ENCODE results near the gene SHISA7.

Gene SHISA7

DNA sequence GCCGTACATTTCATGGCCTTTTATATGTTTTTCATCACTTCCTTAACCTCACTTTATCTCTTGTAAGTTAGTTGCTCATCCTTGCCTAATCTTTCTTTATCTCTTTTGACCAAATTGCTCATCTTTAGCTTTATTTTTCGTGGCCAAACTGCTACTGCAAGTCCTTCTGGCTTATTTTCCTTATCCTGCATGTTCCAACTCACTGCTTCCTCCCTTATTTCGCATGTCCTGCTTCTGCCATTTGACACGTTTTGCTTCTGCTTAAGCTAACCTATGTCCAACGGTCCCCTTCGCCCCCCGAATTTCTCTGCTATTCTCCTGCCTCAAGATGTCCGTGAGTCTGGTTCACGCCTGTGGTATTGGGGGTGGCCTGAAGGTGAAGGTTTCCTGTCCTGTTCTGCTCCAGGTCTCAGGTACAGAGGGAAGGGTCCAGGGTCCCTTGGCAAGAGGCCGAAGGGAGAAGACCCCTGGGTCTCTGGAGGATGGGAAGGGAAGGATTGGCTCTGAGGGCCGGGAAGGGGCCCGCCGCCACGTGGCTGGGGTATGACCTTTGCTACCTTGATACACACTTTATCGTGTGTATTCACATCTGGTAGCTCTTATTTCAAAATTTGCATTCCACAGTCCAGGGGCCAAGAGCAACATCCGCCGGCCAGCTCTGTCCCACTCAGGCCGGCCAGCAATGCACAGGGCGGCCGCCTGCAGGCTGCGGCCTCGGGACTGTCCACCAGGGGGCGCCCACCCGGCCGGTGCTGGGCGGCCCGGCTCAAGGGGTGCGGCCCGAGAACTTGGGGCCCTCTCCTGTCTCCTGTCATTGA, 24.3 kb upstream of the SHISA7 start:
- ATAC-seq: peak; percentile 97
- TF ChIP-seq ZFP3 (CRISPR knock-in tag; IDR thresholded peaks at IDR 0.05) (no peak), CREB5 (CRISPR knock-in tag; IDR thresholded peaks at IDR 0.05; ENCODE audit: low read depth) (no peak), SNAI2 (CRISPR knock-in tag; IDR thresholded peaks at IDR 0.05) (no peak), ZNF8 (CRISPR knock-in tag; IDR thresholded peaks at IDR 0.05) (no peak), ARNTL (CRISPR knock-in tag; IDR thresholded peaks at IDR 0.05; ENCODE audit: borderline replicate concordance, low read depth) (no peak), ZFP30 (CRISPR knock-in tag; IDR thresholded peaks at IDR 0.05) (no peak), TOX (CRISPR knock-in tag; IDR thresholded peaks at IDR 0.05; ENCODE audit: borderline replicate concordance) (no peak), ZNF70 (CRISPR knock-in tag; IDR thresholded peaks at IDR 0.05) (no peak), ISL1 (CRISPR knock-in tag; IDR thresholded peaks at IDR 0.05) (no peak), TSHZ2 (CRISPR knock-in tag; IDR thresholded peaks at IDR 0.05) (no peak), RARB (CRISPR knock-in tag; IDR thresholded peaks at IDR 0.05) (no peak)
- TF ChIP-seq, protein P1, sequence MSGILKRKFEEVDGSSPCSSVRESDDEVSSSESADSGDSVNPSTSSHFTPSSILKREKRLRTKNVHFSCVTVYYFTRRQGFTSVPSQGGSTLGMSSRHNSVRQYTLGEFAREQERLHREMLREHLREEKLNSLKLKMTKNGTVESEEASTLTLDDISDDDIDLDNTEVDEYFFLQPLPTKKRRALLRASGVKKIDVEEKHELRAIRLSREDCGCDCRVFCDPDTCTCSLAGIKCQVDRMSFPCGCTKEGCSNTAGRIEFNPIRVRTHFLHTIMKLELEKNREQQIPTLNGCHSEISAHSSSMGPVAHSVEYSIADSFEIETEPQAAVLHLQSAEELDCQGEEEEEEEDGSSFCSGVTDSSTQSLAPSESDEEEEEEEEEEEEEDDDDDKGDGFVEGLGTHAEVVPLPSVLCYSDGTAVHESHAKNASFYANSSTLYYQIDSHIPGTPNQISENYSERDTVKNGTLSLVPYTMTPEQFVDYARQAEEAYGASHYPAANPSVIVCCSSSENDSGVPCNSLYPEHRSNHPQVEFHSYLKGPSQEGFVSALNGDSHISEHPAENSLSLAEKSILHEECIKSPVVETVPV (CRISPR knock-in tag; IDR thresholded peaks at IDR 0.05): no peak

GRCh38 chr19:55466241-55466614, 23.1 kb upstream of the SHISA7 start:
- TF ChIP-seq CREB5 (CRISPR knock-in tag; IDR thresholded peaks at IDR 0.05; ENCODE audit: low read depth) (no peak), ZC3H10 (CRISPR knock-in tag; IDR thresholded peaks at IDR 0.05) (no peak), TSHZ2 (CRISPR knock-in tag; IDR thresholded peaks at IDR 0.05) (no peak), SNAI2 (CRISPR knock-in tag; IDR thresholded peaks at IDR 0.05) (no peak), TCF4 (CRISPR knock-in tag; IDR thresholded peaks at IDR 0.05; ENCODE audit: borderline replicate concordance) (no peak), PATZ1 (CRISPR knock-in tag; IDR thresholded peaks at IDR 0.05; ENCODE audit: borderline replicate concordance) (no peak), ZFP3 (CRISPR knock-in tag; IDR thresholded peaks at IDR 0.05) (no peak), ARNTL (CRISPR knock-in tag; IDR thresholded peaks at IDR 0.05; ENCODE audit: borderline replicate concordance, low read depth) (no peak)
- ATAC-seq: no peak
